ENCODE results near the gene BET1. TPM values are rescaled to one million over a fixed set of nuclear protein-coding genes. Genes with fewer than 3 reads are reported as not detected.

BET1 gene
- total RNA-seq, 1 experiment from 2014 or later = 21.4 TPM

- H2BK20ac ChIP-seq (ENCODE audit: low read depth, low read length, poor library complexity, severe bottlenecking) = no peak overlapping the region
- WGBS (ENCODE audit: extremely low coverage, insufficient read length, low lambda C conversion rate) = no CpG with 5 or more reads among the region's 2 CpGs
Measured at GRCh38 chr7:93968911-93969620, 35.1 kb downstream of the BET1 start.

More at GRCh38 chr7:93968911-93969620, 35.1 kb downstream of the BET1 start:
- Histone ChIP-seq H3K18ac (ENCODE audit: insufficient read length, low read depth, low read length) (no peak overlapping the region), H3T11ph (ENCODE audit: low read length) (no peak overlapping the region), H3K79me1 (ENCODE audit: insufficient read depth, low read depth, low read length, poor library complexity, severe bottlenecking) (no peaks in the 10 kb centered on the region), H3K9me3 (ENCODE audit: control insufficient read depth, low read depth, low read length) (no peaks in the 10 kb centered on the region), H3K27me3 (ENCODE audit: insufficient read depth, low read length) (no peaks in the 10 kb centered on the region), H3K56ac (ENCODE audit: insufficient read length, low read depth, low read length) (no peak overlapping the region), H2AFZ (ENCODE audit: low read length) (no peak overlapping the region), H3K4ac (ENCODE audit: low read depth, low read length) (no peak overlapping the region), H3K14ac (ENCODE audit: insufficient read depth, low read length) (no peak overlapping the region), H2BK15ac (ENCODE audit: low read depth, low read length) (no peak overlapping the region), H3K23me2 (ENCODE audit: insufficient read length, low read depth, low read length, poor library complexity, severe bottlenecking) (no peaks in the 10 kb centered on the region), H3K4me2 (ENCODE audit: insufficient read depth, insufficient read length, low read length) (no peak overlapping the region), H2BK12ac (ENCODE audit: insufficient read length, low read depth, low read length) (no peak overlapping the region), H4K5ac (ENCODE audit: insufficient read length, low read depth, low read length) (no peak overlapping the region), H4K91ac (ENCODE audit: insufficient read length, low read depth, low read length) (no peak overlapping the region), H3K4me1 (ENCODE audit: insufficient read depth, low read length) (no peaks in the 10 kb centered on the region), H4K8ac (replicated peaks; ENCODE audit: insufficient read length, low read depth, low read length) (no peak overlapping the region), H2BK120ac (ENCODE audit: low read depth, low read length, poor library complexity, severe bottlenecking) (no peak overlapping the region), H2BK5ac (ENCODE audit: insufficient read length, low read length) (no peak overlapping the region), H3K9ac (ENCODE audit: extremely low read depth, insufficient read length, low read length) (no peak overlapping the region), H3K23ac (ENCODE audit: insufficient read length, low read depth, low read length) (no peak overlapping the region), H3K27ac (ENCODE audit: insufficient read length, low read depth, low read length) (no peak overlapping the region), H2AK5ac (ENCODE audit: insufficient read length, low read length) (no peak overlapping the region), H3K79me2 (ENCODE audit: insufficient read depth, low read length) (no peaks in the 10 kb centered on the region), H4K20me1 (ENCODE audit: control insufficient read depth, insufficient read depth, insufficient read length) (no peaks in the 10 kb centered on the region)
- Mint-ChIP-seq H3K27ac (no peak overlapping the region), H3K4me3 (no peak overlapping the region), H3K9me3 (no peaks in the 10 kb centered on the region), H3K4me1 (no peaks in the 10 kb centered on the region), H3K36me3 (ENCODE audit: insufficient read depth in 1 of 3, low read depth in 3 of 3) (no peaks in the 10 kb centered on the region), H3K27me3 (ENCODE audit: low read depth) (no peaks in the 10 kb centered on the region)
- no peak for DNase-seq
- no peak for TF ChIP-seq CTCF (conservative IDR thresholded peaks at IDR 0.05)

Measured in H9 (cell line).